Measurements from ENCODE around the gene P2RY14. TPM values are rescaled to one million over a fixed set of nuclear protein-coding genes. Genes with fewer than 3 reads are reported as not detected.
A peak's percentile ranks its signal among the peaks of the same experiment; 100 is the strongest.

The P2RY14 gene
- polyA plus RNA-seq = 1 to 10 TPM; 1.2 to 2.8 (median 1.5) TPM

GRCh38 chr3:151278230-151278629 is at the start of gene P2RY14:
Gene P2RY14, minus strand, starts transcription at chr3:151278542. Its CDS starts 64,226 bp downstream, at chr3:151214316.
- no peaks in the 10 kb centered on the region for H3K9me3 Mint-ChIP-seq
- no peak for DNase-seq
- peaks cover 16 to 32% of the 10 kb centered on the region in 2 donors for H3K4me1 Mint-ChIP-seq
- H3K27me3 Mint-ChIP-seq (ENCODE audit: low read depth in 3 of 3) = peaks cover 0 to 2% (median 0%) of the 10 kb centered on the region in 3 donors
- H3K4me3 Mint-ChIP-seq = peak within 1 kb of the TSS in 2 of 5 donors; percentile 40 to 48
- H3K27ac Mint-ChIP-seq = peak within 1 kb of the TSS in 5 of 6 donors; percentile 11 to 85 (median 81)
- H3K36me3 Mint-ChIP-seq = no peaks in the 10 kb centered on the region

- peak overlapping the region in 3 of 6 donors; percentile 69 to 79 (median 78) for H3K27ac Mint-ChIP-seq
- H3K36me3 Mint-ChIP-seq = no peaks in the 10 kb centered on the region
- H3K4me1 Mint-ChIP-seq = peaks cover 16 to 28% of the 10 kb centered on the region in 2 donors
- H3K4me3 Mint-ChIP-seq = peak overlapping the region in 3 of 5 donors; percentile 36 to 64 (median 64)
- H3K27me3 Mint-ChIP-seq (ENCODE audit: low read depth in 3 of 3) = peaks cover 2 to 5% (median 2%) of the 10 kb centered on the region in 3 donors
- DNase-seq = peak in 2 of 3 donors; percentile 8 to 10
- H3K9me3 Mint-ChIP-seq = no peaks in the 10 kb centered on the region
These were observed 49.3 kb upstream of the P2RY14 start for GRCh38 chr3:151327571-151328198.

- peaks cover 0 to 5% (median 2%) of the 10 kb centered on the region in 3 donors for H3K27me3 Mint-ChIP-seq (ENCODE audit: low read depth in 3 of 3)
- no peaks in the 10 kb centered on the region for H3K36me3 Mint-ChIP-seq
- DNase-seq = no peak
- no peaks in the 10 kb centered on the region for H3K9me3 Mint-ChIP-seq
- no peak overlapping the region for H3K4me3 Mint-ChIP-seq
- H3K27ac Mint-ChIP-seq = no peak overlapping the region
- H3K4me1 Mint-ChIP-seq = peaks cover 2 to 4% of the 10 kb centered on the region in 2 donors
These were observed 44.2 kb upstream of the P2RY14 start for GRCh38 chr3:151322511-151322910.

GRCh38 chr3:151321526-151321925 is 43.2 kb upstream of the P2RY14 start:
- DNase-seq = no peak
- H3K27me3 Mint-ChIP-seq (ENCODE audit: low read depth in 3 of 3) = peaks cover 0 to 5% (median 2%) of the 10 kb centered on the region in 3 donors
- H3K4me3 Mint-ChIP-seq = no peak overlapping the region
- H3K36me3 Mint-ChIP-seq = no peaks in the 10 kb centered on the region
- H3K27ac Mint-ChIP-seq = no peak overlapping the region
- no peaks in the 10 kb centered on the region for H3K4me1 Mint-ChIP-seq
- no peaks in the 10 kb centered on the region for H3K9me3 Mint-ChIP-seq

GRCh38 chr3:151320131-151320530 is 41.8 kb upstream of the P2RY14 start:
- Mint-ChIP-seq H3K27me3 (ENCODE audit: low read depth in 3 of 3) (peaks cover 0 to 3% (median under 1%) of the 10 kb centered on the region in 3 donors), H3K27ac (no peak overlapping the region), H3K4me3 (no peak overlapping the region), H3K36me3 (no peaks in the 10 kb centered on the region), H3K4me1 (no peaks in the 10 kb centered on the region), H3K9me3 (no peaks in the 10 kb centered on the region)
- DNase-seq = no peak

GRCh38 chr3:151319628-151320027 is 41.3 kb upstream of the P2RY14 start:
- H3K36me3 Mint-ChIP-seq = no peaks in the 10 kb centered on the region
- H3K4me3 Mint-ChIP-seq = no peak overlapping the region
- DNase-seq = no peak

GRCh38 chr3:151318991-151319390 is 40.6 kb upstream of the P2RY14 start:
- Mint-ChIP-seq H3K4me1 (no peaks in the 10 kb centered on the region), H3K4me3 (no peak overlapping the region), H3K36me3 (no peaks in the 10 kb centered on the region), H3K27ac (no peak overlapping the region), H3K27me3 (ENCODE audit: low read depth in 3 of 3) (peaks cover 0 to 3% (median 0%) of the 10 kb centered on the region in 3 donors), H3K9me3 (no peaks in the 10 kb centered on the region)
- DNase-seq = no peak

More at GRCh38 chr3:151319628-151320027, 41.3 kb upstream of the P2RY14 start:
- Mint-ChIP-seq H3K27me3 (ENCODE audit: low read depth in 3 of 3) (peaks cover 0 to 3% (median 0%) of the 10 kb centered on the region in 3 donors), H3K27ac (no peak overlapping the region), H3K9me3 (no peaks in the 10 kb centered on the region), H3K4me1 (no peaks in the 10 kb centered on the region)

GRCh38 chr3:151318313-151318712 is 40.0 kb upstream of the P2RY14 start:
- no peak overlapping the region for H3K4me3 Mint-ChIP-seq
- no peak for DNase-seq
- H3K9me3 Mint-ChIP-seq = no peaks in the 10 kb centered on the region
- no peak overlapping the region for H3K27ac Mint-ChIP-seq
- peaks cover 0 to 1% (median 0%) of the 10 kb centered on the region in 3 donors for H3K27me3 Mint-ChIP-seq (ENCODE audit: low read depth in 3 of 3)
- H3K36me3 Mint-ChIP-seq = no peaks in the 10 kb centered on the region
- no peaks in the 10 kb centered on the region for H3K4me1 Mint-ChIP-seq

GRCh38 chr3:151316267-151316991 is 38.1 kb upstream of the P2RY14 start, which contains the start of gene GPR87:
Gene GPR87, minus strand, starts transcription at chr3:151316820. Its CDS starts 16,720 bp downstream, at chr3:151300100.
- H3K4me1 Mint-ChIP-seq = no peaks in the 10 kb centered on the region
- no peak for DNase-seq
- peaks cover 0 to 1% (median 0%) of the 10 kb centered on the region in 3 donors for H3K27me3 Mint-ChIP-seq (ENCODE audit: low read depth in 3 of 3)
- no peaks in the 10 kb centered on the region for H3K9me3 Mint-ChIP-seq
- no peaks in the 10 kb centered on the region for H3K36me3 Mint-ChIP-seq
- H3K4me3 Mint-ChIP-seq = no peak within 1 kb of the TSS
- H3K27ac Mint-ChIP-seq = no peak within 1 kb of the TSS

- Mint-ChIP-seq H3K36me3 (no peaks in the 10 kb centered on the region), H3K4me3 (no peak overlapping the region), H3K4me1 (no peaks in the 10 kb centered on the region), H3K27me3 (ENCODE audit: low read depth in 3 of 3) (peaks cover 0 to 1% (median 0%) of the 10 kb centered on the region in 3 donors), H3K9me3 (no peaks in the 10 kb centered on the region), H3K27ac (no peak overlapping the region)
- no peak for DNase-seq
These were observed 37.5 kb upstream of the P2RY14 start for GRCh38 chr3:151315846-151316245.

- no peak for DNase-seq
- Mint-ChIP-seq H3K36me3 (no peaks in the 10 kb centered on the region), H3K4me1 (no peaks in the 10 kb centered on the region), H3K4me3 (no peak overlapping the region), H3K27me3 (ENCODE audit: low read depth in 3 of 3) (peaks cover 0 to 1% (median 0%) of the 10 kb centered on the region in 3 donors), H3K27ac (no peak overlapping the region), H3K9me3 (no peaks in the 10 kb centered on the region)
These were observed 36.8 kb upstream of the P2RY14 start for GRCh38 chr3:151315136-151315535.

GRCh38 chr3:151314593-151314992 is 36.3 kb upstream of the P2RY14 start:
- Mint-ChIP-seq H3K9me3 (no peaks in the 10 kb centered on the region), H3K36me3 (no peaks in the 10 kb centered on the region), H3K4me3 (no peak overlapping the region), H3K4me1 (no peaks in the 10 kb centered on the region), H3K27ac (no peak overlapping the region), H3K27me3 (ENCODE audit: low read depth in 3 of 3) (peaks cover 0 to 1% (median 0%) of the 10 kb centered on the region in 3 donors)
- no peak for DNase-seq

- Mint-ChIP-seq H3K4me3 (no peak overlapping the region), H3K36me3 (no peaks in the 10 kb centered on the region), H3K4me1 (peaks cover 0 to 3% of the 10 kb centered on the region in 2 donors), H3K9me3 (no peaks in the 10 kb centered on the region), H3K27ac (no peak overlapping the region), H3K27me3 (ENCODE audit: low read depth in 3 of 3) (peaks cover 0 to 1% (median 0%) of the 10 kb centered on the region in 3 donors)
- DNase-seq = no peak
These were observed 35.8 kb upstream of the P2RY14 start for GRCh38 chr3:151314137-151314536.

- Mint-ChIP-seq H3K9me3 (no peaks in the 10 kb centered on the region), H3K27ac (no peak overlapping the region), H3K4me3 (no peak overlapping the region), H3K4me1 (peaks cover 0 to 14% of the 10 kb centered on the region in 2 donors), H3K27me3 (ENCODE audit: low read depth in 3 of 3) (peaks cover 0 to 1% (median 0%) of the 10 kb centered on the region in 3 donors), H3K36me3 (no peaks in the 10 kb centered on the region)
- DNase-seq = no peak
These were observed 34.6 kb upstream of the P2RY14 start for GRCh38 chr3:151312972-151313371.
